ENCODE data around the gene OSBPL10.

GRCh38 chr3:31958701-31959152 is 22.3 kb downstream of the OSBPL10 start:
- TF ChIP-seq PAX5 (IDR thresholded peaks at IDR 0.05; ENCODE audit: insufficient read depth, low read length, severe bottlenecking) (no peak), POLR2A (IDR thresholded peaks at IDR 0.05; ENCODE audit: low read depth, low read length) (no peak), POLR2AphosphoS5 (IDR thresholded peaks at IDR 0.05; ENCODE audit: low read depth, low read length) (no peak)
